AML-193 (cell line): ENCODE measurements around the gene DYNLT3.

Source experiments
- DNase-seq, 2 experiments: peaks; one replicate each; lab custom pipeline; 2025; lab: John Stamatoyannopoulos, UW

Gene DYNLT3

DNA sequence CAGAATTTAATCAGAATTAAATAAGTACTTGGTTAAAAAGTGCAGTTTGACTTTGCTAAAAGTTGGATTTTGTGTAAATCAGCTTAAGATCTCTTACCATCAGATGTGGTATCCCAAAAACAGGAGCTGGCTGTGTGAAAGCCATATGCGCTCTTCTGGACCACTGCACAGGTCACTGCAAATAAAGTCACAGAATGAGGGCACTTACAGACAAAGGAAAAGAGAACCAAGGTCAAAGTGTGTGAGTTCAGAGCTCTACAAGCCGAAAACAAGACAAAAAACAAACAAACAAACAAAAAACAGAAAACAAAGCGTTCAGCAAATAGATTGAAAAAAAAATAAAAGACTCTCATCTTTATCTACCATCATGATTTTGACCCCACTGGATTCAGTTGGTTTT, 6.4 kb downstream of the DYNLT3 start:
- no peak for DNase-seq

GRCh38 chrX:37834937-37835336, 12.4 kb downstream of the DYNLT3 start:
- DNase-seq, result no peak

DNA sequence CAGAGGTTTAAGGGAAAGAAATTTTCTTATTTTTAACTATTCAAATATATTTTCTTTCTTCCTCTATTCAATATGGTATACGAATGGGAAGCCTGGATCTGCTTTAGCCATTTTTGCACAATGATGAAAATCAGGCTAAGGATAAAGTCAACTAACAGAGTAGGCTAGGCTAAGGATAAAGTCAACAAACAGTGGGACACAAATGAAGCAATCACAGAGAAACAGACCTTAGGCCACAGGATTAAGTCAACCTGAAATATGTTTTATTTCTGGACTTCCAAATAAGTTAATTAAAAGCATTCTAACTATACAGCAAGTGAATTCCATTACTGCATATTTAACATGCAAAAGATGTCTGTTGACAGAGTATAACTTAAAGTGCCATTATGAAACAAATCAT, 17.0 kb downstream of the DYNLT3 start:
- DNase-seq, result no peak

DNA sequence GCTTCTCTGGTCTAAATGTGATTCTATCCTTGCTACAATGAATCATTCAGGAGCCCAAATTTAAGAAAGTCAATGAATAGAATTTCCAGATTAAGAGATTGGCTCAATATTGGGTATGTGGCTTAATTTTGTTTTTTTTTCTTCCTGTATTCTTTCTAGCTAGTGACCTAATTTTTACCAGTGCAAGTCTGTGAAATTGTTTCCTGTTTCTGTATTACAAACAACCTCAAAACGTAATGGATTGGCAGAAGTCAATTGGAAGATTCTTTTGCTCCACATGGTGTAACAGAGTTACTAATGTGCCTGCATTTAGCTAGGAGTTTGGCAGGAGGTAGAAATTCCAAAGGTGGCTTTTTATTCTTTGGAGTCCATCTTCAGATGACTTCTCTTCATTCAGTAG, 17.6 kb downstream of the DYNLT3 start:
- DNase-seq, result no peak

GRCh38 chrX:37825215-37825842, 22.0 kb downstream of the DYNLT3 start:
- DNase-seq, result peak; percentile 10 to 30

- no peak for DNase-seq
These were observed 22.7 kb downstream of the DYNLT3 start for GRCh38 chrX:37824491-37825214.

GRCh38 chrX:37820646-37821045, 26.7 kb downstream of the DYNLT3 start:
- no peak for DNase-seq

GRCh38 chrX:37818031-37818430, 29.3 kb downstream of the DYNLT3 start:
- peak; percentile 2 to 15 for DNase-seq

GRCh38 chrX:37817579-37817978, 29.8 kb downstream of the DYNLT3 start:
- DNase-seq, result no peak

DNA sequence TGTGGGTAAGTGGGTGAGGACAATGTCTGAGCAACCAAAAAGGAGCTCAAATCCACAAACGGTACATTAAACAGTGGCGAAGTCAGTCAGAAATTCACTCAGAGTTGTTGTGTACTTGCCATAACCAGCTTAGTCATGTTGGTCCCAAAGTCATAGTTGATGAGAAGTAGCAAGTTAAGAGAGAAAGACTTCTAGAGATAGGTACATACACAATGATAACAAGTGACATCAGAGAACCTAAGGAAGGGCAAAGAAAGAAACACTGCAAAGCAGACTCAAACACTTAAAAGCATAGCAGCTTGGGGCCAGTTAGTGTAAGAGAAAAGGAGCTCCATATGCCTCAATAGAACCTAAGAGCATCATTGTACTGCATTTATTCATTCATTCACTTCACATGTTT, 30.2 kb downstream of the DYNLT3 start:
- DNase-seq, result no peak

DNA sequence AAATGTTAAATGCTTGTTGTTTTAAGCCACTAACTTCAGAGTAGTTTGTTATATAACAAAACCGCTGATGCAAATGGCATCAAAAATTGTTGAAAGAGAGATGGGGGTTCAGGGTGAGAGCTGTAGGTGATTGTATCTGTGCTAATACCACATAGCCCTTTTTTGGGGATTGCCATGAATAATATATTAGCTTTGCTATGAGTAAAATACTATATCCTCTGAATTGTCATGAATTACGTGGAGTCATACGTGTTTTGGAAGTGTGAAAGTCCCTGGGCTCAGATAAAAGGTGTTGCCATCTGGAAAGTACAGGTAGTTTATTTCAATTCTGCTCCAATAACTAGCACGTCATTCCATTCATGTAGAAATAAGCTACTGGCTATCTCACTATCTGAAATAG, 30.6 kb downstream of the DYNLT3 start:
- no peak for DNase-seq

- peak; percentile 10 to 19 for DNase-seq
These were observed 32.0 kb downstream of the DYNLT3 start for GRCh38 chrX:37815366-37815765.

- DNase-seq, result no peak
These were observed 33.8 kb downstream of the DYNLT3 start for GRCh38 chrX:37813570-37813969.

DNA sequence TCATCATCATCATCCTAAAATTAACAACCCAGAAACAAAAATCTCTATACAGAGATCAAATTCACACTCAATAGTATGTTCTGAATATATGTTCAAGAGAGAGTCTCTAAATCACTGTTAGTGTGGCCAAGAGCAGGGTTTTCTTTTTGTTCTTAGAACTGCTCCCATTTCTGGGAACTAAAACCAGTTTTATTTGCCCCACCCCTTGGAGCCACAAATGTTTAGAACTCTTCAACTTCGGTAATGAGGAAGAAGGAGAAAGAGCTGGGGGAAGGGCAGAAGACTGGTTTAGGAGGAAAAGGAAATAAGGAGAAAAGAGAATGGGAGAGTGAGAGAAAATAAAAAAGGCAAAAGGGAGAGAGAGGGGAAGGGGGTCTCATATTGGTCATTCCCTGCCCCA, 35.3 kb downstream of the DYNLT3 start:
- no peak for DNase-seq

DNA sequence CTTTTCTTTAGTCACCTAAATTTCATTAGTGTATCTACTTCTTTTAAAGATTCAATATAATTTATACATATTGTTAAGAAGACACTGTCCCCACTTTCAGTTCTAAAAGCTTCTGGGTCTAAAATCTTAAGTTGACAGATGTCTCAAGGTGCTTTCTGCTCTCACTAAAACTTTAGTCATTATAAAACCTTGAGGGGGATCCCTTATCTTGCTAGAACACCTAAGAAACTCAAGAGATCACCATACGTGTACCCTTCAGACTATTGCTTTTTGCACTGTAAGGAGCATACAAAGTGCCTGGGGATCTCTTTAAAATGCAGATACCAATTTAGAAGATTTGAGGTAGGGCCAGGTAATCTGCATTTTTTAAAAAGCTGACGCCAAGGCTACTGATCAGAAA, 37.4 kb downstream of the DYNLT3 start:
- DNase-seq, result no peak

DNA sequence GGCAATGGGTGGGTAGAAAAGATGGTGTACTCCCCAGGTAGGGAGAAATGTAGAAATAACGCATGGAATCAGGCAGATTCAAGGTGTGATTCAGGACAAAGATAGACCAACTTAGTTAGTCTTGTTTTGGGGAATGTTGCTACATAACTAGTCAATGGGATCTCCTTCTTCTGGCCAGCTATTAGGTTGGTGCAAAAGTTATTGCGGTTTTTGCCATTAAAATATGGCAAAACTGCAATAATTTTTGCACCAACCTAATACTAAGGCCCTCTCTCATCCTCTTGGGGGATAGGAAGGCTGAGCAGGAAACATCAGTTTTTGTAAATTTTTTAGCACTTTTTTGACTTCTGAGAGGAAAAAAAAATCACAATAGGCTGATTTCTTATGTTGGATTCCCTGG, 44.3 kb downstream of the DYNLT3 start:
- DNase-seq, result no peak

DNA sequence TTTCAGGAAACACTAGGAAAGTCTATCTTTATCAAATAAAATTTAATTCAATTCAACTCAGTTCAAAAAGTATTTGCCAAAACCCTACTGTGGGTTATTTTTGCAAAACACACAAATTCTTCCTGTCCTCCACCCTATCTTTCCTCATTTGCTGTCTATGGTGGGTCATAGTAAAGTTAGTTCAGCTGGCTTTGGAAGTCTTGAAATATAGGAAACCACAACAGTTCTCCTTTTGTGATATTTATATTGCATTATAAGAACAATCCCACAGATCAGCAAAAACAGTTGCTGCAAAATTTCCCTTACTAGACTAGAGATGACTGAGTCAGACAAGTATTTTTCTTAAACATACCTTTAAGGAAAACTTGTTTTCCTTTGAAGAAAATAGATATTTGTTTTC, 45.3 kb downstream of the DYNLT3 start:
- peak; percentile 71 to 75 for DNase-seq

DNA sequence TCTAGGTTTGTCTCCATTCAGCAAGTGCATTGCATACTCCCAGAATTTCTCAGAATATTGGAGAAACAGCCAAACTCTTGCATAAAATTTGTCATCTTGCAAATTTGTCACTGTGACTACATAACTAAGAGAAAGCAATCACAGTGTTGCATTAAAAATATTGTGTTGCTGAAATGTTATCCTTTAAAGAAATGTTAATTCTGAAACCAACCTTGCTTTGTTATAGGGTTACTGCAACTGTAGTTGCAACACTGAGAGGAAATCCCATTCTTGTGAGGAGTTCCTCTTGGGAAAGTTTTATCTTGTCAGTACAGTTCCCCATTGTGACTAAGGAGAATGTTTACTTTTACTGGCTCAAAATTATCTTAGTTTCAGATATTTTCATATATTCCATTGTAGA, 46.7 kb downstream of the DYNLT3 start:
- DNase-seq, result peak; percentile 5 to 12

GRCh38 chrX:37799936-37800335, 47.4 kb downstream of the DYNLT3 start:
- DNase-seq, result no peak

GRCh38 chrX:37796805-37797204, 50.6 kb downstream of the DYNLT3 start:
- DNase-seq, result peak; percentile 67 to 73

DNA sequence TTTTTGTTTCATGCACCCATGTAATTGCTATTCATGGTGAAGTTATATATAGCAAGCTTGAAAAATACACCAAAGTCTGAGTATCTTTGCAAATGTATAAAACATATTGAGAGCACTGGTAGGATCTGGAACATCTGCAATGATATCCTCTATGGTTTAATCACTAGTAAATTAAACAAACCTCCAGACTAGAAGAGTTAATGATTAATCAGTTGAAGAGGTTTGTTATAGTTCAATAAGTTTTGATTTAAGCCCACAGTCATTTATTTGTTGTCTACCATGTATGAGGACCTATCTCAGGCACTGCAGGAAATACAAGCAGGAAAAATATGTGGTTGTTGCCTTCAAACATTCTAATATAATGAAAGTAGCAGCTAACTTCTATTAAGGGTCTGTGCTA, 51.1 kb downstream of the DYNLT3 start:
- no peak for DNase-seq
